GM23248 (cell line): ENCODE data around the gene DNASE1L1. TPM values are rescaled to one million over a fixed set of nuclear protein-coding genes. Genes with fewer than 3 reads are reported as not detected.

Experiments used
- DNase-seq: peaks from one replicate; pipeline ENCODE4 v3.0.0-alpha.2; 2015
- H2AFZ ChIP-seq: fragments of 200-600 bp; sonication (generic); 2 replicates; pipeline ENCODE4 v1.6.1; 2016; ENCODE audit warnings: antibody characterized with exemption
- H3F3A ChIP-seq: fragments of 200-600 bp; sonication (generic); 2 replicates; pipeline ENCODE4 v1.6.1; 2016; ENCODE audit warnings: mild to moderate bottlenecking, antibody characterized with exemption, mixed run types; ENCODE audit not compliant: insufficient read depth
- H3K27ac ChIP-seq: fragments of 200-600 bp; sonication (generic); 2 replicates; pipeline ENCODE4 v1.5.1; 2016; ENCODE audit warnings: mild to moderate bottlenecking
- H3K27me3 ChIP-seq: fragments of 200-600 bp; sonication (generic); replicated peaks from 2 replicates; pipeline ENCODE4 v1.6.1; 2016; ENCODE audit warnings: mild to moderate bottlenecking; ENCODE audit not compliant: insufficient read depth
- H3K36me3 ChIP-seq: fragments of 200-600 bp; sonication (generic); 2 replicates; pipeline ENCODE4 v1.6.1; 2016; ENCODE audit warnings: low read depth, mild to moderate bottlenecking
- H3K4me1 ChIP-seq: fragments of 200-600 bp; sonication (generic); 2 replicates; pipeline ENCODE4 v1.6.1; 2016; ENCODE audit warnings: mild to moderate bottlenecking; ENCODE audit not compliant: insufficient read depth
- H3K4me2 ChIP-seq: fragments of 200-600 bp; sonication (generic); one replicate; pipeline ENCODE4 v1.6.1; 2016; ENCODE audit warnings: mild to moderate bottlenecking; ENCODE audit not compliant: unreplicated experiment
- H3K4me3 ChIP-seq: fragments of 200-600 bp; sonication (generic); 2 replicates; pipeline ENCODE4 v1.5.1; 2016; ENCODE audit warnings: mild to moderate bottlenecking
- H3K79me2 ChIP-seq: fragments of 200-600 bp; sonication (generic); 2 replicates; pipeline ENCODE4 v1.6.1; 2016; ENCODE audit warnings: mild to moderate bottlenecking; ENCODE audit not compliant: insufficient read depth
- H3K9ac ChIP-seq: fragments of 200-600 bp; sonication (generic); 2 replicates; pipeline ENCODE4 v1.6.1; 2016; ENCODE audit warnings: mild to moderate bottlenecking
- H3K9me2 ChIP-seq: fragments of 200-600 bp; sonication (generic); 2 replicates; pipeline ENCODE4 v1.6.1; 2016; ENCODE audit warnings: mixed run types, mild to moderate bottlenecking, moderate library complexity; ENCODE audit not compliant: insufficient read depth
- H3K9me3 ChIP-seq: fragments of 200-600 bp; sonication (generic); one replicate; pipeline ENCODE4 v1.6.1; 2017; ENCODE audit warnings: low read depth
- H4K20me1 ChIP-seq: fragments of 200-600 bp; sonication (generic); 2 replicates; pipeline ENCODE4 v1.6.0; 2016; ENCODE audit not compliant: insufficient read depth
- EZH2 ChIP-seq: fragments of 200-600 bp; sonication (generic); IDR thresholded peaks from 2 replicates; pipeline ENCODE4 v1.6.1; 2018; ENCODE audit warnings: antibody characterized with exemption, mild to moderate bottlenecking; ENCODE audit not compliant: insufficient read depth, poor library complexity, severe bottlenecking
- EZH2phosphoT487 ChIP-seq: fragments of 200-600 bp; sonication (generic); IDR thresholded peaks from 2 replicates; pipeline ENCODE4 v1.6.1; 2018; ENCODE audit warnings: antibody characterized with exemption, moderate library complexity, mild to moderate bottlenecking, low read depth; ENCODE audit not compliant: insufficient read depth
- WGBS, 2 experiments: methylation state at CpG; one replicate each; pipeline ENCODE4 v1.1.6; 2015 to 2017; ENCODE audit warnings: low lambda C conversion rate in 2 of 2, low coverage in 1 of 2; ENCODE audit errors: missing lambda C conversion rate in 2 of 2; 5-methylcytosine and 5-hydroxymethylcytosine counted together
- in situ Hi-C: fragments of 300-500 bp; cut with MboI; formaldehyde crosslinking; loops from 2 replicates; pipeline ENCODE4 v1.15.0; 2020
- polyA plus RNA-seq: library from polyadenylated mRNA; unstranded; fragments of >200 nt; fragmentation: Nextera tagmentation; extraction: Ambion mirVana; gene quantifications from 2 replicates; pipeline ENCODE4 v1.2.1, GENCODE V29; 2016
- total RNA-seq: library from RNA; depleted of rRNA; stranded (reverse); fragments of >200 nt; shearing (Covaris generic); gene quantifications from 2 replicates; pipeline ENCODE4 v1.2.3, GENCODE V29; 2014

The DNASE1L1 gene
- total and polyA plus RNA-seq, 2 experiments from 2014 or later = 16.6 to 60.7 TPM

- Histone ChIP-seq H3K4me3 (no peak overlapping the region), H2AFZ (no peak overlapping the region), H3K9me2 (no peaks in the 10 kb centered on the region), H3K79me2 (peaks cover 75% of the 10 kb centered on the region), H3K9me3 (no peaks in the 10 kb centered on the region), H3K4me1 (peaks cover 5% of the 10 kb centered on the region; the same call in 1 of the 2 replicates), H3K27me3 (no peaks in the 10 kb centered on the region), H3K4me2 (no peak overlapping the region), H3K36me3 (no peaks in the 10 kb centered on the region), H3K27ac (no peak overlapping the region), H3F3A (no peaks in the 10 kb centered on the region; the same call in 1 of the 2 replicates), H3K9ac (no peak overlapping the region), H4K20me1 (no peaks in the 10 kb centered on the region)
- DNase-seq = no peak
- 84 to 85% methylated on average over 16 to 20 of the region's 21 CpGs for WGBS, 2 experiments
- in situ Hi-C loops = no loop called here
- no peak for TF ChIP-seq EZH2phosphoT487
- TF ChIP-seq EZH2 = no peak
These were observed 33.1 kb upstream of the DNASE1L1 start for GRCh38 chrX:154441984-154442707.

- no peak overlapping the region for H2AFZ ChIP-seq
- H3K36me3 ChIP-seq = no peaks in the 10 kb centered on the region
- no peak for DNase-seq
- no peaks in the 10 kb centered on the region; the same call in 1 of the 2 replicates for H3F3A ChIP-seq
- no peak overlapping the region for H3K9ac ChIP-seq
- H3K4me1 ChIP-seq = peaks cover 5% of the 10 kb centered on the region; the same call in 1 of the 2 replicates
- no peak overlapping the region for H3K4me3 ChIP-seq
- 99 to 100% methylated on average over 7 to 11 of the region's 11 CpGs for WGBS, 2 experiments
- in situ Hi-C loops = no loop called here
- no peaks in the 10 kb centered on the region for H4K20me1 ChIP-seq
- H3K27me3 ChIP-seq = no peaks in the 10 kb centered on the region
- no peak overlapping the region for H3K27ac ChIP-seq
- H3K9me3 ChIP-seq = no peaks in the 10 kb centered on the region
- peaks cover 69% of the 10 kb centered on the region for H3K79me2 ChIP-seq
- H3K9me2 ChIP-seq = no peaks in the 10 kb centered on the region
- H3K4me2 ChIP-seq = no peak overlapping the region
- TF ChIP-seq EZH2phosphoT487 = no peak
- TF ChIP-seq EZH2 = no peak
These were observed 32.5 kb upstream of the DNASE1L1 start for GRCh38 chrX:154441564-154441963.

- Histone ChIP-seq H3K36me3 (no peaks in the 10 kb centered on the region), H3K4me2 (no peak overlapping the region), H3K4me1 (peaks cover 5% of the 10 kb centered on the region; the same call in 1 of the 2 replicates), H3K27ac (no peak overlapping the region), H3F3A (no peaks in the 10 kb centered on the region; the same call in 1 of the 2 replicates), H3K9me3 (no peaks in the 10 kb centered on the region), H4K20me1 (no peaks in the 10 kb centered on the region), H3K4me3 (no peak overlapping the region), H3K9me2 (no peaks in the 10 kb centered on the region), H3K27me3 (no peaks in the 10 kb centered on the region), H3K9ac (no peak overlapping the region), H3K79me2 (peaks cover 61% of the 10 kb centered on the region), H2AFZ (no peak overlapping the region)
- in situ Hi-C loops = no loop called here
- WGBS, 2 experiments = 83 to 88% methylated on average over 12 to 15 of the region's 17 CpGs
- TF ChIP-seq EZH2 (no peak), EZH2phosphoT487 (no peak)
- no peak for DNase-seq
These were observed 31.7 kb upstream of the DNASE1L1 start for GRCh38 chrX:154440623-154441357.

- TF ChIP-seq EZH2phosphoT487 (no peak), EZH2 (no peak)
- H3K36me3 ChIP-seq = no peaks in the 10 kb centered on the region
- H3F3A ChIP-seq = no peaks in the 10 kb centered on the region; the same call in 1 of the 2 replicates
- no peak overlapping the region for H2AFZ ChIP-seq
- no peaks in the 10 kb centered on the region for H4K20me1 ChIP-seq
- DNase-seq = no peak
- no peaks in the 10 kb centered on the region for H3K9me3 ChIP-seq
- no peaks in the 10 kb centered on the region for H3K27me3 ChIP-seq
- no peak overlapping the region for H3K9ac ChIP-seq
- H3K79me2 ChIP-seq = peaks cover 52% of the 10 kb centered on the region
- in situ Hi-C loops = no loop called here
- H3K27ac ChIP-seq = no peak overlapping the region
- no peaks in the 10 kb centered on the region for H3K9me2 ChIP-seq
- no peak overlapping the region for H3K4me2 ChIP-seq
- no peaks in the 10 kb centered on the region for H3K4me1 ChIP-seq
- H3K4me3 ChIP-seq = no peak overlapping the region
- 90 to 98% methylated on average over 10 to 18 of the region's 18 CpGs for WGBS, 2 experiments
These were observed 30.8 kb upstream of the DNASE1L1 start for GRCh38 chrX:154439841-154440240.
